ENCODE data around the gene RRP12.

DNA sequence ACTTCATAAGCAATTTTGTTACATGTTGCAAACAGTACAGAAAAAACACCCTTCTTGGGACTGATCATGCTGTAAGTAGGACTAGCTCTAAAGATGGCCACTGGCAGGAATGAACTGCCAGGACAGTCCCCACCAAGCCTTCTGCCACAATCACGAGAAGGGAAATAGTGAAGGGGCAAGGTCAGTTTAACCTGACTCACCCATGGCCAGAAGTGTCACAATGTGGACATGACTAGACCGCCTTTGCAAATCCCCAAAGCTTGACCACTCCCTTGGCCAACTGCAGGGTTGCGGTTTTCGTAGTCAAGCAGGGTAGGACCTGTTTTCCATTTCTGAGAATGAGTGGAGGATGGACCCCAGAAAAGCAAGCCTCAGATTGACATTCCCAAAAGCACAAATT, 47.2 kb downstream of the RRP12 start:
- TF ChIP-seq, protein P1, sequence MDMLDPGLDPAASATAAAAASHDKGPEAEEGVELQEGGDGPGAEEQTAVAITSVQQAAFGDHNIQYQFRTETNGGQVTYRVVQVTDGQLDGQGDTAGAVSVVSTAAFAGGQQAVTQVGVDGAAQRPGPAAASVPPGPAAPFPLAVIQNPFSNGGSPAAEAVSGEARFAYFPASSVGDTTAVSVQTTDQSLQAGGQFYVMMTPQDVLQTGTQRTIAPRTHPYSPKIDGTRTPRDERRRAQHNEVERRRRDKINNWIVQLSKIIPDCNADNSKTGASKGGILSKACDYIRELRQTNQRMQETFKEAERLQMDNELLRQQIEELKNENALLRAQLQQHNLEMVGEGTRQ (IDR thresholded peaks at IDR 0.05; ENCODE audit: low read depth, low read length) = no peak
- TF ChIP-seq POLR2A (IDR thresholded peaks at IDR 0.05; ENCODE audit: low read depth, low read length) = no peak
- TF ChIP-seq NFE2L2 (IDR thresholded peaks at IDR 0.05; ENCODE audit: low read depth, low read length) = no peak
- no peak for TF ChIP-seq CTCF (conservative IDR thresholded peaks at IDR 0.05; ENCODE audit: low read depth, low read length)
- TF ChIP-seq RAD21 (IDR thresholded peaks at IDR 0.05; ENCODE audit: low read length) = no peak
- no peak for TF ChIP-seq MXI1 (IDR thresholded peaks at IDR 0.05; ENCODE audit: borderline replicate concordance, low read depth, low read length)
- no peak for TF ChIP-seq MAZ (IDR thresholded peaks at IDR 0.05; ENCODE audit: borderline replicate concordance, low read depth, low read length)
- no peak for TF ChIP-seq CEBPB (IDR thresholded peaks at IDR 0.05; ENCODE audit: low read depth, low read length)
- TF ChIP-seq SMC3 (IDR thresholded peaks at IDR 0.05; ENCODE audit: low read depth, low read length) = no peak
- no peak for TF ChIP-seq RFX5 (IDR thresholded peaks at IDR 0.05; ENCODE audit: low read depth, low read length)
- TF ChIP-seq ELK1 (IDR thresholded peaks at IDR 0.05; ENCODE audit: borderline replicate concordance, low read depth, low read length) = no peak

Data from IMR-90 (cell line).